ENCODE measurements around the gene INAFM2. TPM values are rescaled to one million over a fixed set of nuclear protein-coding genes. Genes with fewer than 3 reads are reported as not detected.

INAFM2 gene
- total RNA-seq, 3 donors from 2014 or later, result 11.4 to 13.3 (median 13.3) TPM

- Mint-ChIP-seq H3K4me3 (no peak overlapping the region), H3K4me1 (ENCODE audit: low read depth) (no peaks in the 10 kb centered on the region), H3K27me3 (ENCODE audit: low read depth) (no peaks in the 10 kb centered on the region), H3K9me3 (no peaks in the 10 kb centered on the region), H3K36me3 (ENCODE audit: insufficient read depth) (no peaks in the 10 kb centered on the region)
- peak; percentile 84 to 86 for ATAC-seq
- peak; percentile 63 for DNase-seq
Observed at GRCh38 chr15:40344631-40345120, 21.2 kb downstream of the INAFM2 start.

GRCh38 chr15:40345225-40345866, 21.9 kb downstream of the INAFM2 start:
- ATAC-seq, result no peak
- no peaks in the 10 kb centered on the region for H3K27me3 Mint-ChIP-seq (ENCODE audit: low read depth)
- no peak overlapping the region for H3K4me3 Mint-ChIP-seq
- H3K4me1 Mint-ChIP-seq (ENCODE audit: low read depth), result no peaks in the 10 kb centered on the region
- H3K9me3 Mint-ChIP-seq, result no peaks in the 10 kb centered on the region
- no peaks in the 10 kb centered on the region for H3K36me3 Mint-ChIP-seq (ENCODE audit: insufficient read depth)
- DNase-seq, result no peak

- no peaks in the 10 kb centered on the region for H3K4me1 Mint-ChIP-seq (ENCODE audit: low read depth)
- no peak overlapping the region for H3K4me3 Mint-ChIP-seq
- H3K27me3 Mint-ChIP-seq (ENCODE audit: low read depth), result no peaks in the 10 kb centered on the region
- no peaks in the 10 kb centered on the region for H3K36me3 Mint-ChIP-seq (ENCODE audit: insufficient read depth)
- DNase-seq, result no peak
- no peak for ATAC-seq
- no peaks in the 10 kb centered on the region for H3K9me3 Mint-ChIP-seq
Observed at GRCh38 chr15:40345867-40346578, 22.5 kb downstream of the INAFM2 start.

GRCh38 chr15:40346579-40347558, 23.4 kb downstream of the INAFM2 start:
- ATAC-seq, result no peak
- no peak for DNase-seq
- Mint-ChIP-seq H3K27me3 (ENCODE audit: low read depth) (no peaks in the 10 kb centered on the region), H3K9me3 (no peaks in the 10 kb centered on the region), H3K4me1 (ENCODE audit: low read depth) (no peaks in the 10 kb centered on the region), H3K36me3 (ENCODE audit: insufficient read depth) (no peaks in the 10 kb centered on the region), H3K4me3 (no peak overlapping the region)

- DNase-seq, result no peak
- Mint-ChIP-seq H3K9me3 (no peaks in the 10 kb centered on the region), H3K4me3 (no peak overlapping the region), H3K36me3 (ENCODE audit: insufficient read depth) (no peaks in the 10 kb centered on the region), H3K27me3 (ENCODE audit: low read depth) (no peaks in the 10 kb centered on the region), H3K4me1 (ENCODE audit: low read depth) (no peaks in the 10 kb centered on the region)
- no peak for ATAC-seq
Observed at GRCh38 chr15:40347559-40348473, 24.3 kb downstream of the INAFM2 start.

- no peaks in the 10 kb centered on the region for H3K4me1 Mint-ChIP-seq (ENCODE audit: low read depth)
- no peak overlapping the region for H3K4me3 Mint-ChIP-seq
- no peak for DNase-seq
- no peaks in the 10 kb centered on the region for H3K9me3 Mint-ChIP-seq
- no peaks in the 10 kb centered on the region for H3K36me3 Mint-ChIP-seq (ENCODE audit: insufficient read depth)
- no peak for ATAC-seq
- H3K27me3 Mint-ChIP-seq (ENCODE audit: low read depth), result peaks cover under 1% of the 10 kb centered on the region
Observed at GRCh38 chr15:40348474-40348870, 25.0 kb downstream of the INAFM2 start.

- no peak for DNase-seq
- Mint-ChIP-seq H3K27me3 (ENCODE audit: low read depth) (peaks cover 2% of the 10 kb centered on the region), H3K36me3 (ENCODE audit: insufficient read depth) (no peaks in the 10 kb centered on the region), H3K4me1 (ENCODE audit: low read depth) (no peaks in the 10 kb centered on the region), H3K4me3 (no peak overlapping the region), H3K9me3 (no peaks in the 10 kb centered on the region)
- no peak for ATAC-seq
Observed at GRCh38 chr15:40349163-40349562, 25.7 kb downstream of the INAFM2 start.

- no peaks in the 10 kb centered on the region for H3K9me3 Mint-ChIP-seq
- peaks cover 10% of the 10 kb centered on the region for H3K27me3 Mint-ChIP-seq (ENCODE audit: low read depth)
- no peak overlapping the region for H3K4me3 Mint-ChIP-seq
- ATAC-seq (no peak), DNase-seq (no peak)
- H3K36me3 Mint-ChIP-seq (ENCODE audit: insufficient read depth), result no peaks in the 10 kb centered on the region
- peaks cover 3% of the 10 kb centered on the region for H3K4me1 Mint-ChIP-seq (ENCODE audit: low read depth)
Observed at GRCh38 chr15:40352281-40352901, 28.9 kb downstream of the INAFM2 start.

- Mint-ChIP-seq H3K9me3 (no peaks in the 10 kb centered on the region), H3K27me3 (ENCODE audit: low read depth) (peaks cover 10% of the 10 kb centered on the region)
Observed at GRCh38 chr15:40353697-40354096, 30.2 kb downstream of the INAFM2 start.

GRCh38 chr15:40354408-40355171, 31.1 kb downstream of the INAFM2 start:
- Mint-ChIP-seq H3K27me3 (ENCODE audit: low read depth) (peaks cover 10% of the 10 kb centered on the region), H3K4me3 (no peak overlapping the region), H3K9me3 (no peaks in the 10 kb centered on the region), H3K36me3 (ENCODE audit: insufficient read depth) (no peaks in the 10 kb centered on the region), H3K4me1 (ENCODE audit: low read depth) (peaks cover 7% of the 10 kb centered on the region)
- DNase-seq, result no peak
- no peak for ATAC-seq

More at GRCh38 chr15:40353697-40354096, 30.2 kb downstream of the INAFM2 start:
- DNase-seq (no peak), ATAC-seq (no peak)
- no peak overlapping the region for H3K4me3 Mint-ChIP-seq
- no peaks in the 10 kb centered on the region for H3K36me3 Mint-ChIP-seq (ENCODE audit: insufficient read depth)
- peaks cover 5% of the 10 kb centered on the region for H3K4me1 Mint-ChIP-seq (ENCODE audit: low read depth)

- Mint-ChIP-seq H3K27me3 (ENCODE audit: low read depth) (peaks cover 10% of the 10 kb centered on the region), H3K4me3 (no peak overlapping the region), H3K36me3 (ENCODE audit: insufficient read depth) (no peaks in the 10 kb centered on the region), H3K9me3 (no peaks in the 10 kb centered on the region), H3K4me1 (ENCODE audit: low read depth) (peaks cover 7% of the 10 kb centered on the region)
- DNase-seq, result no peak
- ATAC-seq, result no peak
Observed at GRCh38 chr15:40355976-40356585, 32.6 kb downstream of the INAFM2 start.

GRCh38 chr15:40357246-40357645, 33.8 kb downstream of the INAFM2 start:
- H3K36me3 Mint-ChIP-seq (ENCODE audit: insufficient read depth), result no peaks in the 10 kb centered on the region
- H3K4me1 Mint-ChIP-seq (ENCODE audit: low read depth), result peaks cover 7% of the 10 kb centered on the region
- ATAC-seq (no peak), DNase-seq (no peak)
- H3K9me3 Mint-ChIP-seq, result no peaks in the 10 kb centered on the region
- H3K27me3 Mint-ChIP-seq (ENCODE audit: low read depth), result peaks cover 10% of the 10 kb centered on the region
- peak overlapping the region; percentile 76 for H3K4me3 Mint-ChIP-seq

Data from activated T-cell treated with anti-CD3 and anti-CD28 coated beads, Interleukin-2, amount 50 U/mL, for 4 hours (primary cell).